Osteoblast (primary cell): Measurements from ENCODE around the gene KIF5B. TPM values are rescaled to one million over a fixed set of nuclear protein-coding genes. Genes with fewer than 3 reads are reported as not detected.
"Not testable (repeated sequence)": the region's sequence is repeated elsewhere in the genome, so short reads cannot be mapped to it uniquely, and the experiment has no call there.

Experiments
- DNase-seq: peaks from one replicate; pipeline ENCODE4 v3.0.0; 2011; ENCODE audit warnings: low spot score, mixed read lengths; ENCODE audit not compliant: insufficient read length; ENCODE audit errors: missing footprints
- H2AFZ ChIP-seq: 2 replicates; pipeline ENCODE4 v1.6.0; 2011; ENCODE audit warnings: mild to moderate bottlenecking, low read length
- H3K27ac ChIP-seq: 2 replicates; pipeline ENCODE4 v1.5.1; 2011; ENCODE audit warnings: mild to moderate bottlenecking, low read depth, low read length, moderate library complexity
- H3K27me3 ChIP-seq: 2 replicates; pipeline ENCODE4 v1.6.0; 2012; ENCODE audit warnings: mild to moderate bottlenecking, control low read depth, inconsistent platforms, low read length, moderate library complexity; ENCODE audit not compliant: insufficient read depth
- H3K36me3 ChIP-seq: 2 replicates; pipeline ENCODE4 v1.5.1; 2011; ENCODE audit warnings: mild to moderate bottlenecking, low read length, control low read depth, moderate library complexity; ENCODE audit not compliant: insufficient read depth
- H3K4me1 ChIP-seq: 2 replicates; pipeline ENCODE4 v1.5.1; 2011; ENCODE audit warnings: mild to moderate bottlenecking, low read length, control low read depth, moderate library complexity; ENCODE audit not compliant: insufficient read depth
- H3K4me2 ChIP-seq: 2 replicates; pipeline ENCODE4 v1.6.0; 2011; ENCODE audit warnings: mild to moderate bottlenecking, low read length; ENCODE audit not compliant: insufficient read depth
- H3K4me3 ChIP-seq: fragments of 200-600 bp; sonication (generic); 3 replicates; pipeline ENCODE4 v1.5.1; 2012; ENCODE audit warnings: mild to moderate bottlenecking, low read length, inconsistent platforms; ENCODE audit not compliant: insufficient read depth
- H3K79me2 ChIP-seq: 2 replicates; pipeline ENCODE4 v1.6.0; 2012; ENCODE audit warnings: mild to moderate bottlenecking, low read length, control low read depth, inconsistent platforms; ENCODE audit not compliant: insufficient read depth
- H3K9me3 ChIP-seq: 2 replicates; pipeline ENCODE4 v1.5.1; 2011; ENCODE audit warnings: low read depth, low read length, control low read depth
- H4K20me1 ChIP-seq: 2 replicates; pipeline ENCODE4 v1.6.0; 2012; ENCODE audit warnings: mild to moderate bottlenecking, low read length, control low read depth; ENCODE audit not compliant: insufficient read depth
- CTCF ChIP-seq: IDR thresholded peaks from 2 replicates; pipeline ENCODE4 v1.5.1; 2011; ENCODE audit warnings: mild to moderate bottlenecking, low read depth, low read length, moderate library complexity; ENCODE audit errors: extremely low read depth
- total RNA-seq: library from RNA; depleted of rRNA; stranded (reverse); fragments of >200 nt; gene quantifications from 2 replicates; pipeline ENCODE4 v1.2.3, GENCODE V29; 2012

The KIF5B gene
- total RNA-seq, 1 donor, result 128 TPM

GRCh38 chr10:32049113-32049512 lies 7.1 kb downstream of the KIF5B start:
- Histone ChIP-seq H3K27ac (peak overlapping the region; percentile 16), H4K20me1 (peaks cover 55% of the 10 kb centered on the region), H3K4me2 (no peak overlapping the region), H3K4me3 (no peak overlapping the region), H3K79me2 (peaks cover 100% of the 10 kb centered on the region), H3K4me1 (peaks cover 31% of the 10 kb centered on the region), H2AFZ (no peak overlapping the region), H3K9me3 (no peaks in the 10 kb centered on the region), H3K27me3 (no peaks in the 10 kb centered on the region), H3K36me3 (peaks cover 41% of the 10 kb centered on the region)
- TF ChIP-seq CTCF, result no peak
- DNase-seq, result peak; percentile 58

- peaks cover 100% of the 10 kb centered on the region for H3K79me2 ChIP-seq
- no peaks in the 10 kb centered on the region for H3K9me3 ChIP-seq
- H3K27me3 ChIP-seq, result no peaks in the 10 kb centered on the region
- H3K27ac ChIP-seq, result peak overlapping the region; percentile 16
- H4K20me1 ChIP-seq, result peaks cover 63% of the 10 kb centered on the region
- peaks cover 36% of the 10 kb centered on the region for H3K4me1 ChIP-seq
- TF ChIP-seq CTCF, result no peak
- no peak overlapping the region for H3K4me2 ChIP-seq
- DNase-seq, result no peak
- H2AFZ ChIP-seq, result no peak overlapping the region
- H3K36me3 ChIP-seq, result peaks cover 49% of the 10 kb centered on the region
- no peak overlapping the region for H3K4me3 ChIP-seq
These were observed 7.9 kb downstream of the KIF5B start for GRCh38 chr10:32048282-32048681.

DNA sequence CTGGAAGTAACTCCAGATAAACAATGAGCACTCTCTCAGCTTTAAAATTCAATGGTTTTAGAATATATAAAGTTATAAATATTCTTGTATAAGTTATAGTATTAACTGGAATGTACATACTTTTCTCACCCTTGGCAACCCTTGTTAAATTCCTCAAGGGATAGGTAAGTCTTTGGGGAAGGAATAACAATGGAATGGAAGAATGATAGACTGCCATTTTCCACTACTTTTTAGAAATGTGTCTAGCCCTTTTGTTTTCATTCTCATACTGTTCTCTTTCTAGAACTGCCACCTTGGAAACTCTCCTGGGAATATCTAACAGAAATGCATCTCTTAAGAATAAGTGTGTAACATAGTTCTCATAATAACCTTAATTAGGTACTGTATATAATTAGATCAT lies 8.3 kb downstream of the KIF5B start:
- Histone ChIP-seq H4K20me1 (peaks cover 62% of the 10 kb centered on the region), H3K4me2 (no peak overlapping the region)

GRCh38 chr10:32046151-32046550 lies 10.1 kb downstream of the KIF5B start:
- Histone ChIP-seq H3K27me3 (no peaks in the 10 kb centered on the region), H3K27ac (no peak overlapping the region), H2AFZ (no peak overlapping the region), H3K9me3 (no peaks in the 10 kb centered on the region), H3K36me3 (peaks cover 57% of the 10 kb centered on the region), H3K4me1 (peaks cover 37% of the 10 kb centered on the region), H4K20me1 (peaks cover 61% of the 10 kb centered on the region), H3K79me2 (peaks cover 96% of the 10 kb centered on the region), H3K4me2 (no peak overlapping the region), H3K4me3 (no peak overlapping the region)
- no peak for TF ChIP-seq CTCF
- DNase-seq, result no peak

More for the DNA sequence above, 8.3 kb downstream of the KIF5B start:
- Histone ChIP-seq H3K4me1 (peaks cover 36% of the 10 kb centered on the region), H3K79me2 (peaks cover 99% of the 10 kb centered on the region), H3K9me3 (no peaks in the 10 kb centered on the region), H2AFZ (no peak overlapping the region), H3K27me3 (no peaks in the 10 kb centered on the region), H3K36me3 (peaks cover 51% of the 10 kb centered on the region), H3K4me3 (no peak overlapping the region), H3K27ac (no peak overlapping the region)
- no peak for TF ChIP-seq CTCF
- no peak for DNase-seq

- peak; percentile 27 for DNase-seq
- not testable (repeated sequence) for H3K9me3 ChIP-seq, H2AFZ ChIP-seq, H3K4me3 ChIP-seq, H3K27me3 ChIP-seq
- H4K20me1 ChIP-seq, result peaks cover 55% of the 10 kb centered on the region
- peak overlapping the region; percentile 71 for H3K4me2 ChIP-seq
- peaks cover 94% of the 10 kb centered on the region for H3K79me2 ChIP-seq
- peaks cover 76% of the 10 kb centered on the region for H3K36me3 ChIP-seq
- H3K4me1 ChIP-seq, result peaks cover 23% of the 10 kb centered on the region
- H3K27ac ChIP-seq, result peak overlapping the region; percentile 96
These were observed 13.5 kb downstream of the KIF5B start for GRCh38 chr10:32042730-32043129.
